Left ventricle myocardium inferior (tissue), 1 donor: ENCODE results near the gene KCNMA1. TPM values are rescaled to one million over a fixed set of nuclear protein-coding genes. Genes with fewer than 3 reads are reported as not detected.

Experiments used
- DNase-seq: peaks from one replicate; pipeline ENCODE4 v3.0.0-alpha.2; 2020
- H3K27ac ChIP-seq: fragments of 200-600 bp; replicated peaks from 2 replicates; pipeline ENCODE4 v1.8.0; 2021
- H3K27me3 ChIP-seq: fragments of 200-600 bp; 2 replicates; pipeline ENCODE4 v1.8.0; 2021; ENCODE audit warnings: low read depth
- H3K36me3 ChIP-seq: fragments of 200-600 bp; 2 replicates; pipeline ENCODE4 v1.8.0; 2021
- H3K4me1 ChIP-seq: fragments of 200-600 bp; 2 replicates; pipeline ENCODE4 v1.8.0; 2021
- H3K4me3 ChIP-seq: fragments of 200-600 bp; 2 replicates; pipeline ENCODE4 v1.8.0; 2021; ENCODE audit warnings: mild to moderate bottlenecking, moderate library complexity
- H3K9me3 ChIP-seq: fragments of 200-600 bp; replicated peaks from 2 replicates; pipeline ENCODE4 v1.8.0; 2021
- intact Hi-C: fragments of 100-400 bp; cut with micrococcal nuclease; formaldehyde crosslinking; loops from one replicate; pipeline ENCODE4 v1.11.0; 2022
- total RNA-seq: library from RNA; stranded (reverse); fragmentation: NEBNext Ultra II Directional; extraction: Animal tissue kit (Norgen Biotek cat#: 25700); gene quantifications from one replicate; pipeline ENCODE4 v1.2.1, GENCODE V29; 2021
- TF ChIP-seq, protein P1 (sequence below): fragments of 200-600 bp; IDR thresholded peaks from 2 replicates; pipeline ENCODE4 v1.8.0; 2021; ENCODE audit warnings: antibody characterized with exemption, mild to moderate bottlenecking, borderline replicate concordance
- donor health status: DM: no; HTN: yes; CAD: no; lungs with severe emphysema.

The KCNMA1 gene
- total RNA-seq, 1 donor from 2014 or later, result 1.8 TPM

- DNase-seq, result no peak
- Histone ChIP-seq H3K4me3 (no peak overlapping the region), H3K27me3 (peaks cover 21% of the 10 kb centered on the region), H3K9me3 (no peaks in the 10 kb centered on the region), H3K27ac (no peak overlapping the region), H3K36me3 (no peaks in the 10 kb centered on the region), H3K4me1 (no peaks in the 10 kb centered on the region)
- intact Hi-C loops, result no loop called here
- TF ChIP-seq, protein P1, sequence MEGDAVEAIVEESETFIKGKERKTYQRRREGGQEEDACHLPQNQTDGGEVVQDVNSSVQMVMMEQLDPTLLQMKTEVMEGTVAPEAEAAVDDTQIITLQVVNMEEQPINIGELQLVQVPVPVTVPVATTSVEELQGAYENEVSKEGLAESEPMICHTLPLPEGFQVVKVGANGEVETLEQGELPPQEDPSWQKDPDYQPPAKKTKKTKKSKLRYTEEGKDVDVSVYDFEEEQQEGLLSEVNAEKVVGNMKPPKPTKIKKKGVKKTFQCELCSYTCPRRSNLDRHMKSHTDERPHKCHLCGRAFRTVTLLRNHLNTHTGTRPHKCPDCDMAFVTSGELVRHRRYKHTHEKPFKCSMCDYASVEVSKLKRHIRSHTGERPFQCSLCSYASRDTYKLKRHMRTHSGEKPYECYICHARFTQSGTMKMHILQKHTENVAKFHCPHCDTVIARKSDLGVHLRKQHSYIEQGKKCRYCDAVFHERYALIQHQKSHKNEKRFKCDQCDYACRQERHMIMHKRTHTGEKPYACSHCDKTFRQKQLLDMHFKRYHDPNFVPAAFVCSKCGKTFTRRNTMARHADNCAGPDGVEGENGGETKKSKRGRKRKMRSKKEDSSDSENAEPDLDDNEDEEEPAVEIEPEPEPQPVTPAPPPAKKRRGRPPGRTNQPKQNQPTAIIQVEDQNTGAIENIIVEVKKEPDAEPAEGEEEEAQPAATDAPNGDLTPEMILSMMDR, result no peak
These were observed 487.9 kb downstream of the KCNMA1 start for GRCh38 chr10:77149706-77150105.

- peaks cover 21% of the 10 kb centered on the region for H3K27me3 ChIP-seq
- H3K4me3 ChIP-seq, result no peak overlapping the region
- no peaks in the 10 kb centered on the region for H3K36me3 ChIP-seq
- TF ChIP-seq, protein P1, result no peak
- no peak overlapping the region for H3K27ac ChIP-seq
- no peaks in the 10 kb centered on the region for H3K9me3 ChIP-seq
- intact Hi-C loops, result no loop called here
- no peak for DNase-seq
- H3K4me1 ChIP-seq, result no peaks in the 10 kb centered on the region
These were observed 488.6 kb downstream of the KCNMA1 start for GRCh38 chr10:77149001-77149400.

- intact Hi-C loops, result no loop called here
- H3K9me3 ChIP-seq, result no peaks in the 10 kb centered on the region
- H3K4me3 ChIP-seq, result no peak overlapping the region
- H3K27me3 ChIP-seq, result peaks cover 18% of the 10 kb centered on the region
- H3K36me3 ChIP-seq, result no peaks in the 10 kb centered on the region
- DNase-seq, result no peak
- no peak overlapping the region for H3K27ac ChIP-seq
- TF ChIP-seq, protein P1, result no peak
- no peaks in the 10 kb centered on the region for H3K4me1 ChIP-seq
These were observed 489.7 kb downstream of the KCNMA1 start for GRCh38 chr10:77147871-77148270.

DNA sequence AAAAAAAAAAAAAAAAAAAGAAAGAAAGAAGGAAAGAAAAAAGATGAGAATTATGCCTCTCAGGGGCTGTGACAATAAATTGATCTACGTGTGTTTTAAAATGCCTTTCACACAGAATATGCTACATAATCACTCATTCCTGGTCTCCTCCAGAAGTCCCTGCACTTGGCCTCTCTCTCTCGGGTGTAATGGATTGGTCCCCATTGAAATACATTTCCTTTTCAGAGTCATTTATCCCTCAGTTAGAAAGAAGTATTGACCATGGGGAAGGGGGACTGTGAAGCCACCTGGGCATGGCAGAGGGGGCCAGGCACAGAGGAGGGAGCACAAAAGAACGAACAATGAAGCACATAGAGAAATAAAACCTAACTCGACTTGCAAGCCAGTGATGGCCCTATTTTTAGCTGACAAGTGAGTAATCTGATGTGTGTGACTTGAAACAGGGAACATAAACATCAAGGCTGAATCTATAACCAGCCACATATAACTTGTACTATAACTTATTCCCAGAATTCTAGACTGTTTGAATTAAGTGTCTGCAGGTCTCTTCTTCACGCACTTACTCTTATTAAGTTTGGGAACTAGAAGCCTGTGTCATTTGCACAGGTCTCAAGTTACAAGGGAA, 490.8 kb downstream of the KCNMA1 start:
- no peaks in the 10 kb centered on the region for H3K4me1 ChIP-seq
- no peaks in the 10 kb centered on the region for H3K36me3 ChIP-seq
- TF ChIP-seq, protein P1, result no peak
- no peak overlapping the region for H3K27ac ChIP-seq
- H3K4me3 ChIP-seq, result no peak overlapping the region
- H3K9me3 ChIP-seq, result no peaks in the 10 kb centered on the region
- peaks cover 12% of the 10 kb centered on the region for H3K27me3 ChIP-seq
- intact Hi-C loops, result no loop called here
- no peak for DNase-seq

GRCh38 chr10:77144656-77145055, 493.0 kb downstream of the KCNMA1 start:
- intact Hi-C loops, result no loop called here
- Histone ChIP-seq H3K27me3 (peaks cover 15% of the 10 kb centered on the region), H3K4me3 (no peak overlapping the region), H3K27ac (no peak overlapping the region), H3K4me1 (no peaks in the 10 kb centered on the region), H3K36me3 (no peaks in the 10 kb centered on the region), H3K9me3 (no peaks in the 10 kb centered on the region)
- DNase-seq, result no peak
- TF ChIP-seq, protein P1, result no peak
